Esophagus squamous epithelium (tissue), 4 donors: Measurements from ENCODE around the gene SEC16B.

ENCODE experiments used
- CTCF ChIP-seq, 6 experiments: fragments of 450-650 bp in 4 of 6; fragments of 200-600 bp in 2 of 6; sonication (generic) in 2 of 6; IDR thresholded peaks; one replicate each; pipeline ENCODE4 v1.5.1; 2016 to 2019; ENCODE audit warnings: antibody characterized with exemption in 6 of 6, mild to moderate bottlenecking in 4 of 6, moderate library complexity in 4 of 6
- POLR2A ChIP-seq, 4 donors: fragments of 450-650 bp; IDR thresholded peaks; one replicate each; pipeline ENCODE4 v1.6.1; 2017; ENCODE audit warnings: antibody characterized with exemption in 4 of 4, mild to moderate bottlenecking in 4 of 4, moderate library complexity in 3 of 4

DNA sequence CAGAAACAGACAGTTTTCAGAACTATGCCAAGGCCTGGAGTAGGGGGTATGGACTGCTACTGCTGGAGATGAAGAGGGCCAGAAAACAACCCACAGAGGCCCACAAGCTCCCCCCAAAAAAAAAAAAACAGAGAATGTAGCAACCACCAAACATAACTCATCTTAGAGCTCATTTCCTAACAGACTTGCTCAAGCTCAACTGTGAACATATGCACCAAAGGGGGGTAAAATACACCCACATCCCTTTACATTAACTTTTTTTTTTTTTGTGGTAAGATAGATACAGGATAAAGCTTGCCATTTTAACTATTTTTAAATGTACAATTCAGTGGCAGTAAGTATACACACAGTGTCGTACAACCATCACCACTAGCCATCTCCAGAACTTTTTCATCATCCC, 36.0 kb downstream of the SEC16B start:
- TF ChIP-seq CTCF (IDR thresholded peaks at IDR 0.05), result no peak
- no peak for TF ChIP-seq POLR2A (IDR thresholded peaks at IDR 0.05)
